NCI-H526 (cell line): ENCODE results near the gene DCDC1.
"Not testable (repeated sequence)": the region's sequence is repeated elsewhere in the genome, so short reads cannot be mapped to it uniquely, and the experiment has no call there.

ENCODE experiments used
- DNase-seq, 2 experiments: peaks; one replicate each; lab custom pipeline; 2025; lab: John Stamatoyannopoulos, UW

DCDC1 gene

DNA sequence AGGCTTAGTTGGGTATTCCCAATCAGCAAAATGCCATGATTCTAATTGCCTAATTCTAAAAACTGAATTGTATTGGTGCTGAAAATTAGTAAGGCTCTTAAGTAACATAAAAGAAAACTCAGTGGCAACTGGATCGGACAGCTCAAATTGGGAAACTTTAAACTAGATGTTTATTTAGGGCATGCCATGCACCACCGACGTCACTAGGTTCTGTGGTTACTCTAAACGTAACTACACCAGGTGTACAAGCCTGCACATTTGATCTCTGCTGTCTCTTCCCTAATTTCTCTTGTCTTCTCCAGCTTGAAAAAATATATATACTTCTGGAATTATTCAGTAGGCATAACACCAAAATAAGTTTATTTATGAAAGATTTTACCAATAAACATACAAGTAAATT is 378.2 kb downstream of the DCDC1 start:
- DNase-seq = no peak

DNA sequence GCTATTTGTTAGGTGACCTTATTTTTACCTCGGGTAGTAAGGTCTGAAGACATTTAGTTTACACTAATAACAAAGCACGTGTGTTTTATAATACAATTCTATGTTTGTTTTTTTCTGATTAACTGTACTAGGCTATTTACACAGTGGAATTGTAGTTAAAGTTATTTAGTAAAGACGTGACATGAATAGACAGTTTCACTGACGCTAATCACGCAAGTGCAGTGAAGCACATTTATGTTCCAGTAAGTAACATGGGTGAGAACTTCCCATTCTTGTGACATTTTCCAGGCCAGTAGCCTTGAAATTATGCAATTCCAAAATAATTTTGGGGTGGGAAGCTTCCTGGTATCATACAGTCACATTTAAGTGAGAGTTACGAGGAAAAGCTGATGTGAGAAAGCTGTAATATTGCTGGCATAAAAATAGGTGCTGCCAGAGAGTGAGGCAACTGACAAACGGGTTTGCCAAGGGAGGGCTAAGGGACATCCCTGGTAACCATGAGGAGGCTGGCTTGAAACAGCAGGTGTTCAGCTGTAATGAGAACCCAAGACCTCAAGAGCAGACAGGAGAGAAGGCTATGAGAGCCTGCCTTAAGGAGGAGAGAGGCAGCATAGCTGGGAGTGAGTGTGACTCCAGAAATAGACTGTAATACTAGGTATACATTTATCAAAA is 378.8 kb downstream of the DCDC1 start:
- DNase-seq = peak in 1 of 2 experiments; percentile 13

DNA sequence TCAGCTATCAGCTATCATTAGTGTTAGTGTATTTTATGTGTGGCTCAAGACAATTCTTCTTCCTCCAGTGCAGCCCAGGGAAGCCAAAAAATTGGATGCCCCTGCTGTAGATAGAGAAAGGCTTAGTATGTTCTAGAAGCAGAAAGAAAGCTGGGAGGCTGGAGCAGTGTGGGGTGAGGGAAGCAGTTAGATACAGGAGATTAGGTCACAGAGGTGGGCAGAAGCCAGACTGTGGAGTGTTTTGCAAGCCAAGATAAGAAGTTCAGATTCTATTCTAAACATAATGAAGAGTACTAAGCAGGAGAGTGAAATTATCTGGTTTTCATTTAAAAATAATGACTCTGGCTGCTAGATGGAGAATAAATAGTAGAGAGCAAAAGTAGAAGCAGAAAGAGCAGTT is 381.7 kb downstream of the DCDC1 start:
- no peak for DNase-seq

DNA sequence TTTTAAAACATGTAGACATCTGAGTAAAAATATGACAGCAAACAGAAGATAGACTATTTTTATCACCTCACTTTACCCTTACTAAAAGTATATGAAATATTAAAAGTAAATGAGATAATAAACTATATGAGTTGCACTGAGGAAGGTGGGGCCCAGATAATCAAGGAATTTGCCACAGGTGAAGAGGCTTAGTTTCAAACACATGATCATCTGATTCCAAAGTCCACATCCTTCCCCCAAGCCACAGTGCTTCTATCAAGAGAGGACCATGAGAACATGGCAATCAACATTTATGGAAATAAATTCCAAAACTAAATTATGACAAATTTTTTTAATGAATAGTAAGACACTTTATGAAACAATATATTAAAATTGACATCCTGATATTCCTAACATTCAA is 384.0 kb downstream of the DCDC1 start:
- DNase-seq = no peak

DNA sequence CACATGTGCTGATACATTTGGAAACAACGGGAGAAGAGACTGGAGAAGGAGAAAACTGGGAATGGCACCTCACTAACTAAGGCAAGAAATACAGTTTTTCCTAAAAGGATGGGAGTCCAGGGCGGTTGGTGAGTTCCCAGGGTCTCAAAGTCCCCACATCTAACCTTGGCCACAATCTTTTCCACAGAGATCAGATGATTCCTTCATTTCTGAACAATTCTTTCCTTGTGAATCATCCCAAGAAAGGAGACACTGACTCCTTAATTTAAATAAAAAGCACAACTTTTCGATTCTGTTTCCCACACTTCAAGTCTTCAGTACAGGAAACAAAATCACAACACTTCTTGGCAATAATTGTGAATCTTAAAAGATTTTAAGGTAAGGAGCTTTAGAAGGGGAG is 384.7 kb downstream of the DCDC1 start:
- DNase-seq = no peak

DNA sequence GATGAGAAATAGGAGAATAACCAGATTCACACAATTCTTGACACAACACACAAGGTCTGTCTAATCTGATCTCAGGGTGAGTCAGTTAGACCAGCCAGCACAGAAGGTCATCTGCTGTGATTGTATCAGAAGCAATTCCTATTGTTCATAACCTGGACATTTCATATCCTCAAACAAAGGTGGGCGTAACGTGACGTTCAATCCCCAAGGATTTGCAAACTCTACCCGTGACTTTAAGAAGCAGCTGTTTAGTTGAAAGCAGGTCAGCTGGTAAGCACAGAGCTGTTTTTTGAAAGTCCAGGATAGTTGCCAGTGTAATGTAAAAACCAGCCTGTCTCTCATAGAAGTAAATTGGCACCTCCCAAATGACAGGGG is 385.1 kb downstream of the DCDC1 start:
- no peak for DNase-seq

DNA sequence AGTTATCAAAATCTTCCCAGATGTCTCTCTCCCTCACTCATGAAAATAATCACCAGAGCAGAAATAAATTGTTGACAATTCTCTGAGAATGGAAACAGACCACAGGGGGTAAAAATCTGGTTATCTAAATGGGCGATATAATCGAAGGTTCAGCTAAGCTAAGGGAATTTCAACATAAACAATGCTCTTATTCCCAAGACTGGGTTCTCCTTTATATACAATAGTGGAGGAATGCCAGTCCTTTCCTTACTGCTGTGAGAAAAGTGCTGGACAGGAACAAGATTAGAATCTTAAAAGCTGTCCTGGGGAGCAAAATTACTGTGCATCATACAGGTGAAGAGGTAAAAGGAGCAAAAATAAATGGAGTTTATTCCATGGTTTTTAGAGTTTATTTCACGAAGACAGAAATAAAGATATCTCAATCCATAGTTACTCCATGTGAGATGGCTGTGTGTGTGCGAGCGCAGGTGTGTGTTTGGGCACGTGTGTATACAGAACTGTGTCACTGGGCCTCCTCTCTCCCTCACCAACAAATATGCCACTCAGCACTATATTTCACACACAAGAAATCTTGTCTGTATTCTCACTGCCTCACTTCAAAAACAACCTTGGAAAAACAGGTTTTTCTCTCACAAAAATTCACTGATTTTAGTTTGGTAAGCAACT is 385.6 kb downstream of the DCDC1 start:
- no peak for DNase-seq

DNA sequence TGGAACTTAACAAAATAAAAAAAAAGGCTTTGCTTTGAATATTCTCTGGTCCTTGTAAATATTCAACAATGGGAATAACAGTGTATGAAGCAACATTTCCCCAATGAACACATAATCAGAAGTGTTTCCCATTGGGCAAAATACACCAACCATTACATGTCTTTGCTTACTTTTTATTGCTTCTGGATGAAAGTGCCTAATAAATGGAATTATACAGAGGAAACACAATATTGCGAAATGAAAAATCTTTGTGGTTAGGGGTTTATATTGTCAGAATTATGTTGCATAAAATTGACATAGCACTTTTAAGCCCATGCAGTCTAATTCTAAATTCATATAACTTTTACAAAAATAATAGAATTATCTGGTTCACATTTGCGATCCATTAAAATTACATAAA is 386.4 kb downstream of the DCDC1 start:
- no peak for DNase-seq

DNA sequence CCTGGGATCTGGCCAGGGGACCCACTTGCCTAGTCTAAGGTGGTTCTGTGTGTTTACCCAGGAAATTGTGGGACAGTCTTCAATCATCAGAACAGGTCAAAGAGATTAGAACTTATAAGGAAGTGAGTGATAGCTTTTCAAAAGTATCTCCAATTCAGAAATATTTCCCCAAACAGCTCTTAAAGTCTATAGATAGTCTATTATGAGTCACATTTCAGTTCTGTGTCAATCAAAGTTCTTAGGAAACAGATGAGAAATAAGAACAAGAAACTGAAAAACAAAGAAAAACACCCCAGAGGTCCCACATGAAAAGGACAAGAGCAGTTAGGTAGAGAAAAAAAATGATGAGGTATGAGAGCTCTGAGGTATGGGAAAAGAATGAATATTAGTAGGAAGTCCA is 402.0 kb downstream of the DCDC1 start:
- DNase-seq = no peak

DNA sequence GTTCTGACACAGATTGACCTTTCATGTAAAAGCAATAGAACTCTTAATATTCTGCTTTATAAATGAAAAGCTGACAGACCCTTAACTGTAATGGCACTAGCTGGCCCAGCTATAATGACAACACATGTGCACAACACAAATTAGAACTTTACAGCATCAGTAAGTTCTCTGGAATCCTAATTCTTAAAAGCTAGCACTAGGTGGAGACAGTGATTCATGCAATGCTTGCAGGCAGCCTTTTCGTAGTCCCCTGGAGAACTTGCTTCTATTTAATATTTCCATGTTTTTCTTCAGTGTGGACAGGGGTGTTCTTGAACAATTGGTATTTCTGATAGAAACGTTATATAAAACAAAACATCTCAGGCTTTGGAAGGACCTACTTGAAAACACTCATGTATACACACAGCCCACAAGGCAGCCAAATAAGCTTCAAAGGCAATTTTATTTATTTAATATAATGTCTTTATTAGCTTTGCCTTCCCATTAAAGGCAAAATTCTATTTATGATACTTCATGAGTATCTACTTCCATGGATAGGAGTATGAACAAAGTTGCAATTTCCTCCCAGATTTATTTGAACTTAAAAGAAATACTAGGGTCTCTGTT is 409.0 kb downstream of the DCDC1 start:
- DNase-seq = peak; percentile 31 to 74

DNA sequence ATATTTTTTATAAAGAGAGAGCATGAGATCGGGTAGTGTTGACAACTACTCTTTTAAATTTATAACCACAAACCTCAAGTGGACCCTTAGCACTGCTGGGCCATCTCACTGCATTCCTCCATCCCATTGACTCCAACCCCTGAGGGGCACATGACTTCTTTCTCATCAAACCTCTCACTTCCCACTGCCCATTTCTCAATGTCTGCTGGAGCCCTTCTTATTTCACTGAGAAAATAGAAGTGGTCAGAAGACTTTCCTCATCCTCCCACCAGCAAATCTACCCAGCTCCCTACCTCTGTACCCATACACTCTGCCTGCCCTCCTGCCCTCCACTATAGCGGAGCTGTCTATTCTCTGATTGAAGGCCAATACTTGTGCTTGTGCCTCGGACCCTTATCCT is 412.8 kb downstream of the DCDC1 start:
- no peak for DNase-seq

DNA sequence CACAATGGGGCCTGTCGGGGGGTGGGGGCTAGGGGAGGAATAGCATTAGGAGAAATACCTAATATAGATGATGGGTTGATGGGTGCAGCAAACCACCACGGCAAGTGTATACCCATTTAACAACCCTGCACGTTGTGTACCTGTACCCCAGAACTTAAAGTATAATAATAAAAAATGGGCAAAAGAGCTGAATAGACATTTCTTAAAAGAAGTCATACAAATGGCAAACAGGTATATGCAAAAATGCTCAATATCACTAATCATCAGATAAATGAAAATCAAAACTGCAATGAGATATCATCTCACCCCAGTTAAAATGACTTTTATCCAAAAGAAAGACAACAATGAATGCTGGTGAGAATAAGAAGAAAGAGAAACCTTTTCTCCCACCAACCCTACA is 419.7 kb downstream of the DCDC1 start:
- DNase-seq = no peak

DNA sequence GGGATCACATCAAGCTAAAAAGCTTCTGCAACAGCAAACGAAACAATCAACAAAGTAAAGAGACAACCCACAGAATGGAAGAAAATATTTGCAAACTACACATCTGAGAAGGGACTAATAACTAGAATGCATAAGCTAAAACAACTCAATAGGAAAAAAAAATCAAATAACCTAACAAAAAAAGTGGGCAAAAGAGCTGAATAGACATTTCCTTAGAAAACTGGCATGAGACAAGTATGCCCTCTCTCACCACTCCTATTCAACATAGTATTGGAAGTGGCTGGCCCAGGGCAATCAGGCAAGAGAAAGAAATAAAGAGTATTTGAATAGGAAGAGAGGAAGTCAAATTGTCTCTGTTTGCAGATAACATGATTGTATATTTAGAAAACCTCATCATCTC is 421.8 kb downstream of the DCDC1 start:
- DNase-seq = not testable (repeated sequence)

DNA sequence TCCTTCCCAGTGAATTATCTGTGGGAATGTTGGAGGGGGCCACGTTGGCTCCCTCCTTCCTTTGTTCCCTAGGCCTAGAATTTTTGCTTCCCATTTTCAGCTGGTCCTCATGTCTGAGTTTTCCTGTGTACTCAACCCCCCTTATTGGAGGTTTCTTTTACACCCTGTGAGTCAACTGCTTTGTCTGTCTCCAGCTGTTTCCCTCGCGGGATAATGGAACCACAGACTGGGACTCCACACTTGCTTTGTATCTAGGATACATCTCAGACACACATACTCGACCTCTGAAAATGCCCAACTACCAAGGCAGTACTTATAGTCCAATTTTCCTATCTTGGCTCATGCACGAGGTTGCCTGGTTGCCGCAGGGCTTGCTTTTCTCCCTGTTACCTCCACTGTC is 430.7 kb downstream of the DCDC1 start:
- DNase-seq = no peak

DNA sequence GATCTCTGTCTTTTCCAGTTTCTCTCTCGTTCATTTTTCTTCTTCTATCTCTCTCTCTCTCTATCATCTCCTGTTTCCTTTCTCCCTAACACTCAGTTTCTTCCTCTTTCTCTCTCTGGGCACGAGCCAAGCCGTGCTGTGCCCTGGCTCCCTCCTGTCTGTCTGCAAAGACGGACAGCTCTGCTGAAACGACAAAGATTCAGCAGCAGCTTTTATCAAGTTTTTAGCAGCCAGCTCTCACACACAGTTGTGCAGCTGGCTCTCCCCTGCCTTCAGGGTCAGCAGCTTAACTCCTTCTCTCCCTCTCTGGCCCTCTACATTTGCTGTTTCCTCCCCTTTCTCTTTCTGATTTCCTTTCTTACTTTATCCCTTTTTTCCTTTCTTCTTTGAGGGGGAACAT is 431.4 kb downstream of the DCDC1 start:
- DNase-seq = no peak

DNA sequence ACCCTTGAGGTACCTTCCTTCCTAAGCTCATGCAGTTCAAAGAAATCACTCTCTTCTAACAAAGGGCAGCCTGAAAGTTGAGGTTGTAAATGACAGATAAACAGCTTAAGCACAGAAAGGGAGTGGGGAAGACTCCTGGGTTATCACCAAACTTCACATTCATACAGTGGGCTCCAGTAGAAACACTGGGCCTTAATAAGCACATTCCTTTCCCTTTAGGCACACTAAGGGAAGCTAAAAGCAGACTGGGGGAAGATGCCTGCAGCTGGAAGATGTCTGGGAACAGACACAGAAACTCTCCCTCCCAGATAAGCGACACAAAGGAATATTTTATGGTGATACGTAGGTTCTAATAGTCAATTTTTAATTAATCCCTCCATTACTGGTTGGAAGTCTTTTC is 433.0 kb downstream of the DCDC1 start:
- no peak for DNase-seq

DNA sequence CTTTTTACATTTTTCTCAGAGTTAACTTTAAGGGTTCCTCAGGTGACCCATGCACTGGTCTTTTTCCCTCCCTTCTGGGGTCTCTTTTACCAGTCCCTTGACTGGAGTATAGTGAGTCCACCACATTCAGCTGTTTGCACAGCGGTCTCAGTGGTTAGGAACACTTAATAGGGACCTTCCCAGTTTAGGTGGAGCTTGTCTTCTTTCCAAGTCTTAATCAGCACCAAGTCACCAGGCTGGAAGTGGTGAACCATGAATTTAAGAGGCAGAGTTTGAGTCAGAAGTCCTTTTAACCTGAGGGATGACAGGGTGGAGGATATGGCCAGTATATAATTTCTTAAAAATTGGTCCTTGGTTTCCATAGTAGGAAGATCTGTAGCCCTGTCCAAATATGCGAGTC is 433.7 kb downstream of the DCDC1 start:
- DNase-seq = no peak

DNA sequence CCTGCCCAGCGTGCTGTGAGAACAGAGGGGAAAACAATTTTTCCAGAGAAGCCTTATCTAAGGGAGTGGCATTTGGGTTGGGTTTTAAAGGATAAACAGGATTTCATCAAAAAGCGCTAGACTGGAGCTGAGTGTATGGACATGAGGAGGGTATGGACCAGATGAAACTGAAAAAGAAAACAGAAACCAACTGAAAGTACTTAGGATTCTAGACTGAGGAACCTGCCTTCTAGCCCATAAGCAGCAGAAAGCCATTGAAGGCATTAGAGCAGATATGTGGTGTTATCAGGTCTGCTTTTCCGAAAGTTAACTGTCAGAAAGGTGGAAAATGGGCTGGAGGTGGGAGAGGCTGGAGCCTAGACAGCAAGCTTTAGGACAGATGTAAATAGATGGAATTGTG is 443.4 kb downstream of the DCDC1 start:
- DNase-seq = no peak

DNA sequence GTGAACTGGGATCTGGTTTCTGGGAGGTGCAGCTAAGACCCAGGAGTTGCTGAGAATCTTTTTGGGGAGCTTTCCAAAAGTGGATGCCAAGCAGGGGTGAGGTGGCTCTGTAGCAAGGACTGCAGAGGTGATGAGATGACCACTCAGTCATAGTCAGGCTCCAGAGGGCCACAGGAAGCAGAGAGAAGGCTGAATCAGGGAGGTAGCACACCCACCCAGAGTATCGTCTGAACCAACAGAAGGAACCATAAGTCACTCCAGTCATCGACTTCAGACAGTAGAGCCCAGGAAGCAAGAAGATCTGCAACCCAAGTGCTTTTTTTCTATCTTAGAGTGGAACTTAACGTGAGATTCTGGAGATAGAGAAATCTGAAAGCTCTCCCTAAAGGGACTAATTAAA is 447.7 kb downstream of the DCDC1 start:
- DNase-seq = no peak

DNA sequence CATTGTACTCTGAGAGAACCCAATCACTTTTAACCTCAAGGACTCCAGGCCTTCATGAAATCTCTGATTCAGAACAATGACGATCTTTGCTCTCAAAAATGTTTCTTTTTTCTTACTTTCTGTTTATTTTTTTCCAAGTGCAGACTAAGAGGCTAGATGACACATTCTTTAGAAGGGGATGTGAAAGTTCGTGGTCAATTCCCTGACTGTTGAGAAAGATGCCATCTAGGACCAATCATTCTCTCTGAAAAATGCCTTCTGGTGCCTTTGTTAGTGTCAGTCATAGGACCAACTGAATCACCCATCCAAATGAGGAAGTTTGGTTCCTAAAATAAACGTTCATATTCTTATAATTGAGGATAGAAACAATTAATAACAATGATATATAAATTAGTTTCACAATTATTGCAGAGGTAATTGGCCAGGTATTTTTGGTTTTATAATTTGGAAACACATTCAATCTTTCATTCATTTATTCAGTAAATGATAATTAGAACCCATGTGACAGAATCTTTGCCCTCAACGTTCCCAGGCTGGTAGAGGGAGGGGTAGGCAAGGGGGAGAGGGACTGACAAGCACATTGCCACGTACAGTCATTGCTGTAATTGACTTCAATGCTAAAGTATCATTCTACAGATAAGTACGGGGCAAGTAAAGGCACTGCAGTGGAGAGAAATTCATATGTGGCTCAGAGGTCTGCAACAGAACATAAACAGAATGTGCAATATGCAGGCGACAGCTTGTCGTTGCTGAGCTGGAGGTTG is 450.0 kb downstream of the DCDC1 start:
- DNase-seq = no peak

DNA sequence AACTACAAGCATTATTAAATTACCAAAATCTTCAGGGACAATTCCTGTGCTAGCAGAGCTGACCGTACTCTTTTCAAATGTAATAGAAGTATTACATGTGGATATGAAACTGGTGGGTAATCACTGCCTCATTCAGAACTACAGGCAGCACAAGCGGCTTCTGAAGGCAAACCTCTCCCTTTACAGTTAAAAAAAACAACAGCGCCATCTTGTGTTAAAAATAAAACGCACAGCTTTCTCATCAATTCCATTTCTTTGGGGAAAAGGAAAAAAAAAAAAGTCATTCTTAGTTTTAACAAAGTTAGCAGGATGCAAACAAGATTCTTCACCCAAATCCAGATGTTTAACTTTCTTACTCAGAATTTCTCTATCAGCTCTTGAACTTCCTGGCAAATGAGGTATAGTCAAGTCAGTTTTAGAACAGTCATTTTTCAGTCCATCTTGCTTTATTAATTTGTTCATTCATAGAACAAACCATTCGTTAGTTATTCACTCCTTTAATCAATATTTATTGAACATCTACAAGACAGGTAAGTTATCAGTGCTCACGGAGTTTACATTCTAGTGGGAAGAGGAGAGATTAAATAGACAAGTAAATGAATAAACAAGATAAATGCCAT is 451.6 kb downstream of the DCDC1 start:
- DNase-seq = peak in 1 of 2 experiments; percentile 82

DNA sequence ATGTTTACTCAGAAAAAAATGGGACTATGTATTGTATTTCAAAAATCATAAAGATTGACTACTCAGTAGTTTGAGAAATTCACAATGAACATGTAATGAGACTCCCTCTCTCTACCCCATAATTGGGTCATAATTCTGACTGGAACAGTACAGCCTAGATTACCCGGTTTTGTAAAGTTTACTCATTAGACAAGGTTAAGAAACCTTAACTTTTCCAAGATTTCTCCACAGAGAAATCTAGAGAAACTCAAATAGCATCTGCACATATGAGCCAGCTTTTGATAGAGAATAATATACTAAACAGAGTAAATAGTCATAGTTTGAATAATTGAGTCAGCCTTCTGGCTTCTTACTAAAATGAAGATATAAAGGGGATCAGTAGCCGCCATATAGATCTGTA is 452.3 kb downstream of the DCDC1 start:
- DNase-seq = no peak

DNA sequence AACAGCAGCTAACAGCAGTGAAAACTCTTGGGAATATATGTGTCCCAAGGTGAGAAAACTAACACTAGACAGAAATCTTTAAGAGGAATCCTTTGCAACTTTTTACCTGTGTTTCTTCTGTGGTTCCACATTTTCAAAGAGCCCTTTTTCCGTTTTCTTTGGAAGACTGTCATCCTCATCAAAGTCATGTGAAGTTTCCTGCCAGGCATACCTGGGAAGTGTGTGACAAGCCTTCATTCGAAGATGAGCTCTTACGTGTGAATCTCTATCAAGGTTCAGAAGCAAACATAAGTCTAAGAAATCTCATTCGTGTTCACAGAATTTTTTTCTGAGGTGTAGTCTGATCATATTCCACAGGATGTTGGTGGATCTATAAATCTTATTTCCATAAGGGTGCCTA is 452.8 kb downstream of the DCDC1 start:
- DNase-seq = no peak
